Activated CD8-positive, alpha-beta memory T cell treated with anti-CD3 and anti-CD28 coated beads, Interleukin-2, amount 10 ng/mL, durations not matched to agents 7 days and 5 days (primary cell): Measurements from ENCODE around the gene GRIN2C. TPM values are rescaled to one million over a fixed set of nuclear protein-coding genes. Genes with fewer than 3 reads are reported as not detected.
"Not testable (repeated sequence)": the region's sequence is repeated elsewhere in the genome, so short reads cannot be mapped to it uniquely, and the experiment has no call there.

ENCODE experiments used
- ATAC-seq: fragments of 150-1000 bp; cut with Tn5 transposase; one replicate; pipeline ENCODE4 v1.10.0; 2021; ENCODE audit warnings: moderate library complexity
- CTCF ChIA-PET: fragments of 350-600 bp; sonication (Branson Sonifier 250); formaldehyde crosslinking; loops from one replicate; lab custom pipeline; 2021; ENCODE audit warnings: antibody characterized with exemption; lab: Charles Lee
- DNase-seq: peaks from one replicate; pipeline ENCODE4 v3.0.0-alpha.2; 2020
- H3K27ac Mint-ChIP-seq: one replicate; pipeline ENCODE4 v1.8.0; 2021; ENCODE audit warnings: mild to moderate bottlenecking, mixed read lengths
- H3K27me3 Mint-ChIP-seq: one replicate; pipeline ENCODE4 v1.8.0; 2021; ENCODE audit warnings: mixed read lengths
- H3K36me3 Mint-ChIP-seq: one replicate; pipeline ENCODE4 v1.8.0; 2021; ENCODE audit warnings: mild to moderate bottlenecking, mixed read lengths
- H3K4me1 Mint-ChIP-seq: one replicate; pipeline ENCODE4 v1.8.0; 2021; ENCODE audit warnings: mixed read lengths
- H3K4me3 Mint-ChIP-seq: one replicate; pipeline ENCODE4 v1.8.0; 2021; ENCODE audit warnings: mild to moderate bottlenecking, moderate library complexity, mixed read lengths
- H3K9me3 Mint-ChIP-seq: one replicate; pipeline ENCODE4 v1.8.0; 2022; ENCODE audit warnings: low read depth, mixed read lengths
- total RNA-seq, 2 experiments: library from RNA; stranded (reverse); gene quantifications; one replicate each; pipeline ENCODE4 v1.2.3, GENCODE V29; 2021

GRIN2C gene
- under 1 TPM; 0.07 to 0.09 TPM for total RNA-seq

DNA sequence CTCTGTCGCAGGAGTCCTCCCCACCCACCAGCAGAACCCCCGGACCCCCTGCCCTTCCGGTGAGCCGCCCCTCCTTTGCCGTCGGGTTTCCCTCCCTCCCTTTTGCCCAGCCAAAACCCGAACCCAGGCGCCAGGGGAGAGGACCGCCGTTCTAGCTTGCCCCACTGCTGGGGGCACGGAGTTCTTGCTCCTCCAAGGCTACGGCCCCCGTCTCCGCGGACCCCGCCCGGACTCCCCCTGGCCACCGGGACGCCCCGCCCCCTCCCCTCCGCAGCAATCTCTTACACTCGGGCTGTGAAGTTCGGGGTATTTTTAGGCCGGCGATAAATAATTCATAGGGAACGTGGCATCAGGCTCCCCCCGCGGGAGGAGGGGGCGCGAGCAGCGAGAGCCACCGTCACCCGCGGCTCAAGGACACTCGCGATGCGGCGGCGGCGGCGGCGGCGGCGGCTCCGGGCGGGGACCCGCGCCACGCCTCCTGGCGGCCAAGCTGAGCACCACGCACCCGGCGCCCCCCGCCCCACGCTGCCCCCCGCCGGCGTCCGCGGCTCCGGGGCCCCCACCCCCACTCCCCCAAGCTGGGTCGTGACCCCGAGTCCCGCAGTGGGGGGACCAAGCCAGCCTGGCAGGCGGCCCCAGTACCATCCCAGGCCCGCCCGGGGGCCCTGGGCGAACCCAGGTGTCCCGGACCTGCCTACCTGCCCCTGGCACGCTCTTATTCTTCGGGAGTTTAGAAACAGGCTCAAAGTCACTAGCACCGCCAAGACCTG lies at the start of gene GRIN2C:
TSS of gene GRIN2C (minus strand) at position 427 of the 770 bp plus-strand sequence. CDS start 4,793 bp downstream, outside the sequence.
- H3K27me3 Mint-ChIP-seq: peaks cover 64% of the 10 kb centered on the region
- ATAC-seq (no peak), DNase-seq (no peak)
- peaks cover 5% of the 10 kb centered on the region for H3K4me1 Mint-ChIP-seq
- no peak within 1 kb of the TSS for H3K27ac Mint-ChIP-seq
- H3K9me3 Mint-ChIP-seq: no peaks in the 10 kb centered on the region
- H3K4me3 Mint-ChIP-seq: no peak within 1 kb of the TSS
- H3K36me3 Mint-ChIP-seq: peaks cover 6% of the 10 kb centered on the region
- CTCF ChIA-PET: interaction anchor here (1.3 to 20.3 kb wide), 6 partner anchors 12 to 202 kb away, joined by 4 to 262 read pairs (median 6); partner anchors contain the start of gene FDXR

DNA sequence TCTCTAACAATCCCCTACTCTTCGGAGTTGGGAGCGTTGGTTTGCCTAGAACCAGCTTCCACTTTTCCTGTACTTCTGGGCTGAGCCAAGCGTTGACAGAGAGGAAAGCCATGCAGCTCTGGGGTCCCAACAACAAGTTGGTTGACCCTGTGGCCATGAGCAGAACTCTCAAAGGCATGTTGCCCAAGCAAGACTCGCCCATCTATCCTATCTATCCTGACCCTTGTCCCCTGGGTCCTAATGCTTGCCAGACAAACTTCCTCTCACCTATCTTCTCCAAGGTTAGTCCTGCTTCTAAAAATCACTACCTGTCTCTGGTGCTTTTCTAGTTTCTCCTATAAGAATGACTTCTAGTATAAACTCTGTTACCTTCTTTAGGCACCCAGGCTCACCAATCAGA lies 49.4 kb upstream of the GRIN2C start:
- H3K9me3 Mint-ChIP-seq, H3K4me1 Mint-ChIP-seq, H3K27ac Mint-ChIP-seq, H3K36me3 Mint-ChIP-seq, CTCF ChIA-PET, H3K4me3 Mint-ChIP-seq, ATAC-seq, DNase-seq: not testable (repeated sequence)
- H3K27me3 Mint-ChIP-seq: peaks cover 10% of the 10 kb centered on the region

DNA sequence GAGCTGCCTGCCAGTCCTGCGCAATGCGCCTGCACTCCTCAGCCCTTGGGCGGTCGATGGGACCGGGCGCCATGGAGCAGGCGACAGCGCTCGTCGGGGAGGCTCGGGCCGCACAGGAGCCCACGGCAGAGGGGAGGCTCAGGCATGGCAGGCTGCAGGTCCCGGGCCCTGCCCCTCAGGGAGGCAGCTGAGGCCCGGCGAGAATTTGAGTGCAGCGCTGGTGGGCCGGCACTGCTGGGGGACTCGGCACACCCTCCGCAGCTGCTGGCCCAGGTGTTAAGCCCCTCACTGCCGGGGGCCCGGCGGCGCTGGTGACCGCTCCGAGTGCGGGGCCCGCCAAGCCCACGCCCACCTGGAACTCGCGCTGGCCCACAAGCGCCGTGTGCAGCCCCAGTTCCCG lies 47.3 kb upstream of the GRIN2C start:
- Mint-ChIP-seq H3K27me3 (peaks cover 17% of the 10 kb centered on the region), H3K4me3 (no peak overlapping the region), H3K4me1 (no peaks in the 10 kb centered on the region), H3K36me3 (no peaks in the 10 kb centered on the region), H3K27ac (no peak overlapping the region), H3K9me3 (no peaks in the 10 kb centered on the region)
- ATAC-seq (no peak), DNase-seq (no peak)
- CTCF ChIA-PET: interaction anchor here (1.3 kb wide), 1 partner anchor 18 kb away, joined by 3 read pairs; no protein-coding TSS in a partner anchor

DNA sequence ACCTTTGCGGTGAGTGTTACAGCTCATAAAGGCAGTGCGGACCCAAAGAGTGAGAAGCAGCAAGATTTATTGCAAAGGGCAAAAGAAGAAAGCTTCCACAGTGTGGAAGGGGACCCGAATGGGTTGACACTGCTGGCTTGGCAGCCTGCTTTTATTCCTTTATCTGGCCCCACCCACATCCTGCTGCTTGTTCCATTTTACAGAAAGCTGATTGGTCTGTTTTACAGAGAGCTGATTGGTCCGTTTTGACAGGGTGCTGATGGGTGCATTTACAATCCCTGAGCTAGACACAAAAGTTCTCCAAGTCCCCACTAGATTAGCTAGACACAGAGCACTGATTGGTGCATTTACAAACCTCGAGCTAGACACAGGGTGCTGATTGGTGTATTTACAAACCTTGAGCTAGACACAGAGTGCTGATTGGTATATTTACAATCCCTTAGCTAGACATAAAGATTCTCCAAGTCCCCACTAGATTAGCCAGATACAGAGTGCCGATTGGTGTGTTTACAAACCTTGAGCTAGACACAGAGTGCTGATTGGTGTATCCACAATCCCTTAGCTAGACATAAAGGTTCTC lies 46.6 kb upstream of the GRIN2C start:
- DNase-seq, H3K36me3 Mint-ChIP-seq, H3K4me3 Mint-ChIP-seq, H3K9me3 Mint-ChIP-seq, H3K27ac Mint-ChIP-seq, ATAC-seq, H3K4me1 Mint-ChIP-seq: not testable (repeated sequence)
- H3K27me3 Mint-ChIP-seq: peaks cover 17% of the 10 kb centered on the region
- CTCF ChIA-PET: interaction anchor here (0.8 to 1.3 kb wide), 2 partner anchors 10 to 19 kb away, joined by 3 read pairs; no protein-coding TSS in a partner anchor

DNA sequence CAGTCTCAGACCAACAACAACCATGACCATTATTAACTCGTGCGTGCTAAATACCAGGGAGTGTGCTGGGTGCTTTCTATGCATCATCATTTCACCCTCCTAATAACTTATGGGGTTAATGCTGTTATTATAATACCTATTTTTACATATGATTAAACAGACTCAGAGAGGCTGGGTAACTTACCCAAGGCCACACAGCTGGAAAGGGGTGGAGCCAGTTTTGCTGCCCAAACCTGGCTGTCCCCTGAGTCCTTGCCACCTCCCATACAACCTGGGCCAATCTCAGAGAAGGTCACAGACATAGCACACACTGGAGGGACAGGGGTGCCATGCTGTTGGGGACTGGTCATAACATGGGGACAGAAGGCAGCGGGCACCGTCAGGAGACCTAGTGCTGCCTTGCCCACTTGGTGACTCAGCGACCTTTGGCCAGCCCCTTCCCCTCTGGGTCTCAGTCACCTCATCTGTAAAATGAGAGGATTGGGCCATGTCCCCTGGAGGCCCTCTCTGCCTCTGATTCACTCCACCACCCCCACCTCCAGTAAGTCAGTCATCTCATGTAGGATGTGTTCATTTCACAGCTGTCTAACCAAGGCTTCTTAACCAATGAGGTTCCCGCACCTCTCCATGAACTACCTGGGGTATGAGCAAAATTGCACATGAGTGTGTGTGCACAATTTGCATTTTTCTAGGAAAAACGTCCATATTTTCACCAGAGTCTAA lies 45.2 kb upstream of the GRIN2C start:
- no peak overlapping the region for H3K27ac Mint-ChIP-seq
- peaks cover 17% of the 10 kb centered on the region for H3K27me3 Mint-ChIP-seq
- no peaks in the 10 kb centered on the region for H3K36me3 Mint-ChIP-seq
- DNase-seq (no peak), ATAC-seq (no peak)
- H3K4me3 Mint-ChIP-seq: no peak overlapping the region
- no peaks in the 10 kb centered on the region for H3K4me1 Mint-ChIP-seq
- CTCF ChIA-PET: no interaction called here
- H3K9me3 Mint-ChIP-seq: no peaks in the 10 kb centered on the region

DNA sequence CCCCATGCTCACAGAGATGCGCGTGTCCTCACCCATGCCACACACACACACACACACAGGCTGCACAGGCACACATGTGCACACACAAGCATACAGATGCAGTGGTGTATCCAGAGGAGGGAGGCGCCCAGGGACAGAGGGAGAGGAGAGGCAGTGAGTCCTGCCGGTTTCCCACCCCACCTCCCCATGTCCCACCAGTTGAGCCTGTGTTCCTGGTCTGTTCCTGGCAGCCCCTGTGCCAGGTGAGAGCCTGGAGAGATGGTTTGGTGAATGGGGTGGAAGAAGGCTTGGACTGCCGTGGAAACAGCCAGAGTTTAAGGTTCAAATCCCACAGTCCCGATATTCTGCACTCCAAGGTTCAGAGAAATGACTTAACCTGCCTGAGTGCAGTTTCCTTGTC lies 44.0 kb upstream of the GRIN2C start:
- H3K27ac Mint-ChIP-seq: no peak overlapping the region
- peaks cover 13% of the 10 kb centered on the region for H3K27me3 Mint-ChIP-seq
- CTCF ChIA-PET: no interaction called here
- H3K9me3 Mint-ChIP-seq: no peaks in the 10 kb centered on the region
- no peak for DNase-seq
- no peak overlapping the region for H3K4me3 Mint-ChIP-seq
- H3K36me3 Mint-ChIP-seq: no peaks in the 10 kb centered on the region
- no peak for ATAC-seq
- H3K4me1 Mint-ChIP-seq: no peaks in the 10 kb centered on the region

DNA sequence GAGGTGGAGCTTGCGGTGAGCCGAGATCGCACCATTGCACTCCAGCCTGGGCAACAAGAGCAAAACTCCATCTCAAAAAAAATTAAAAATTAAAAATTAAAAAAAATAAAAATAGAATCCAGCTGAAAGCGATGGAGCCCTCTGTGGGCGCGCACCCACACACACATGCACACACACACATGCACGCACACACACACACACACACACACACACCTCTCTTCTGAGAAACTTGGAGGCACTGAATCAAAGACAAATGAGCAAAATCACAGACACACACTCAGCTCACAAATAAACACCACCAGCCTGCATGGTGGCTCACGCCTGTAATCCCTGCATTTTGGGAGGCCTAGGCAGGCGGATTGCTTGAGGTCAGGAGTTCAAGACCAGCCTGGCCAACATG lies 43.3 kb upstream of the GRIN2C start:
- no peak overlapping the region for H3K4me3 Mint-ChIP-seq
- no peaks in the 10 kb centered on the region for H3K9me3 Mint-ChIP-seq
- CTCF ChIA-PET: no interaction called here
- ATAC-seq: no peak
- peaks cover 13% of the 10 kb centered on the region for H3K27me3 Mint-ChIP-seq
- H3K4me1 Mint-ChIP-seq: no peaks in the 10 kb centered on the region
- no peak for DNase-seq
- H3K36me3 Mint-ChIP-seq: no peaks in the 10 kb centered on the region
- H3K27ac Mint-ChIP-seq: no peak overlapping the region

DNA sequence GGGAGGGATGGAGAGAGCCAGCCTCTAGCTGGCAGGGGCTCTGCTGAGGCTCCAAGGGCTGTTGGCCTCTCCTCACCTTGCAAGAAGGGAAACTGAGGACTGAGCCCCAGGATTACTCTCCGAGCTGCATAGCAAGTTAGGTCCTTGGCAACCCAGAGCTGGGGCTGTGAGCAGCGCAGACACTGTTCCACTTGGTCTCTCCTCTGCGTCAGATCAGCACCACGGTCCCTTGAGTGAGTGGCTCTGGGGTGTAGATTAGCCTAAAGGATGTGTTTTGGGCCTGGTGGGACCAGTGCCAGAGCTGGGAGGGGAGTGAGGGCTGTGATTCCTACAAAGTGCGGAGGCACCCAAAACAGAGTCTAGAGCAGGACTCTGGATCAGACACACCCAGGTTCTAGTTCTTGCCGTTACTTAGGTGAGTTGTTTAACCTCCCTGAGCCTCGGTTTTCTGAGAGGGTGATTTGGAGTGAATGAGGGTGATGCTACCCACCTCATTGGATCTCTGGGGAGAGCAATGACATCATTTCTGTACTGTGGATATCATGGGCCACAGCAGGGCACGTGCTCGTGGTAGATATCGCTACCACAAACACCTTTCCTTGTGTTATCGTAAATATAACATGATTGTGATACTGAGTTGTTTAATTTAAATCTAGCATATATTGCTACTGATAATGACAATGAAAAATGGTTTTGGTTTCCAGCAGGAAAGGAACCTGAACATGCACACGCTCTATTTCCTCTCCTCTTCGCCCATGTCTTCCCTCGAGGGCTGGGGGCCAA lies 41.9 kb upstream of the GRIN2C start:
- Mint-ChIP-seq H3K36me3 (no peaks in the 10 kb centered on the region), H3K4me3 (no peak overlapping the region), H3K4me1 (no peaks in the 10 kb centered on the region), H3K27me3 (peaks cover 20% of the 10 kb centered on the region), H3K9me3 (no peaks in the 10 kb centered on the region), H3K27ac (no peak overlapping the region)
- ATAC-seq: no peak
- CTCF ChIA-PET: interaction anchor here (1.1 kb wide), 1 partner anchor 18 kb away, joined by 4 read pairs; no protein-coding TSS in a partner anchor
- DNase-seq: no peak

DNA sequence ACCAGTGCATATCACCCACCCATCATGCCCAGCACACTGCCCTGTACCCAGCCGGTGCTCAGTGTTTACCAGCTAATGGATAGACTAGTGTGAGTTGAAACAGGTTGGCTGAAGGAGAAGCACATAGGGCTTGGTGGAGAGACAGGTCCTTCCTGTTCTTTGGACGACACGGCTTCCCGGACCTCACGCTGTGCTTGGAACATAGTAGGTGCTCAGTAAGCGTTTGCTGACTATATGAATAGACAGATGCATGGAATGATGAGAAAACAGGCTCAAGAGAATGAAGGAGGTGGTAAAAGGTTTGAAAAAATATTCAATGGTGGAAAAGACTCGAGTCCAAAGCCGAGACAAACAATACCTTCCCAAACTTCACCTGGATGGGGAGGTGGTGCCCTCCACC lies 40.5 kb upstream of the GRIN2C start:
- no peak for DNase-seq
- H3K4me3 Mint-ChIP-seq: no peak overlapping the region
- H3K27ac Mint-ChIP-seq: no peak overlapping the region
- H3K4me1 Mint-ChIP-seq: no peaks in the 10 kb centered on the region
- no peaks in the 10 kb centered on the region for H3K9me3 Mint-ChIP-seq
- ATAC-seq: no peak
- no peaks in the 10 kb centered on the region for H3K36me3 Mint-ChIP-seq
- CTCF ChIA-PET: no interaction called here
- peaks cover 29% of the 10 kb centered on the region for H3K27me3 Mint-ChIP-seq

DNA sequence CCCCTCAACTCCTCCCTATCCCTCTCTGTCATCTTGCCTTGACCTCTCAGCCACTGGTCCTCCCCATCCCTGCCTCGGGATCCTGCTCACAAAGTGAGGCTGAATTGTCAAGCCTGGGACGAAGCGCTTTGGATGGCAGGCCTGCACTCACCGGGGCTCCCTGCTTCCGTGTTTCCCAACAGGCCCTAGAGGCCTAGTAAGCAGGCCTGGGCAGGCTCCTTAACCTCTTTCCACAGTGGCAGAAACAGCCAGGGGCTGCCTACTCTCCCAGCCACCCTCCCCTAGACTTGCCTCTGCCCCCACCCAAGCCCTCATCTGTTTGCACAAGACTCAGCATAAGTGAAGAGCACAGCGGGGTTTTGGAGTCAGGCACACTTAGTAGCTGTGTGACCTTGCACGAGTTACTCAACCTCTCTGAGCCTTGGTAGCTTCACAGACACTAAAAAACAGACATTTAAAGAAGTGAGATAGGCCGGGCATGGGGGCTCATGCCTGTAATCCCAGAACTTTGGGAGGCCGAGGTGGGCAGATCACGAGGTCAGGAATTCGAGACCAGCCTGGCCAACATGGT lies 38.8 kb upstream of the GRIN2C start:
- no peak for ATAC-seq
- no peaks in the 10 kb centered on the region for H3K36me3 Mint-ChIP-seq
- H3K27ac Mint-ChIP-seq: no peak overlapping the region
- no peak for DNase-seq
- H3K4me3 Mint-ChIP-seq: no peak overlapping the region
- peaks cover 37% of the 10 kb centered on the region for H3K27me3 Mint-ChIP-seq
- H3K9me3 Mint-ChIP-seq: no peaks in the 10 kb centered on the region
- CTCF ChIA-PET: no interaction called here
- H3K4me1 Mint-ChIP-seq: peaks cover 1% of the 10 kb centered on the region

DNA sequence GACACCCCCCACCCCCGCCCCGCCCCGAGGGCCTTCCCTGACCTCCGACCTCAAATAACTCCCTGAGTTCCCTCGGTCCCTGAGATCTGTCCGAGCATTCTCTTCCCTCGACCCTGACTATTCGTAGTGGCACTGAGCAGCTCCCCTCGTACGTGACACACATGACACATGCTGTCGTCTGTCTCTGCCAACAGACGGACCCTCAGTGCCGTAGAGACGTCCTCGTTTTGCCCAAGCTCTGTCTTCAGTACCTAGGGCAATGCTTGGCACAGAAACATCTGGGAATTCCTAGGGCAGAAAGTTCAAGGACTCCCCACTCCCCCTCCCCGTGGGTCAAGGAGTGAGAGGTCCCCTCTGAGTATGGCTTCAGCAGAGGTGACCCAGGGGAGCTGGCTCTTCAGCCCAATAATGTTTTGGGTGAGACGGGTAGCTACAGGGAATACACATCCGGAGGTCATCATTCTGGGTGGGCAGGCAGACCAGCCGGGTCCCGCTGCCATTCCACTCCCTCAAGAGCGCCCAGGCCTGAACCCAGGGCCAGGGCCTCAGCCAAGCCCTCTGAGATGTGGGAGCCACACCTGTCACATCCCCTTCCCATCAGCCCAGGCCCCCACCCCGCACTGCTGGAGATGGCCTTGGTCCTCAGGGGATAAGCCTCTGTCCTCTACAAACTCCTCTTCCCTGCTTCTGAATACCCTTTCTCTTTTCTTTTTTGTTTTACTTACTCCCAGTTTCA lies 34.4 kb upstream of the GRIN2C start:
- Mint-ChIP-seq H3K4me1 (peaks cover 1% of the 10 kb centered on the region), H3K36me3 (no peaks in the 10 kb centered on the region), H3K27ac (no peak overlapping the region), H3K27me3 (peaks cover 58% of the 10 kb centered on the region), H3K9me3 (no peaks in the 10 kb centered on the region), H3K4me3 (no peak overlapping the region)
- CTCF ChIA-PET: no interaction called here
- DNase-seq (no peak), ATAC-seq (no peak)
